T-cell (primary cell): ENCODE results near the gene PRICKLE2. TPM values are rescaled to one million over a fixed set of nuclear protein-coding genes. Genes with fewer than 3 reads are reported as not detected.

Source experiments
- ATAC-seq, 4 experiments: fragments of 200-7000 bp in 3 of 4; fragments of 150-1000 bp in 1 of 4; cut with Tn5 transposase; replicated peaks in 1 of 4; 1 replicate in 3 of 4; 2 replicates in 1 of 4; pipeline ENCODE4 v1.10.0; 2021; ENCODE audit warnings: moderate library complexity in 3 of 4, mild to moderate bottlenecking in 2 of 4, moderate number of reproducible peaks in 1 of 4
- CTCF ChIA-PET, 2 donors: fragments of 300-600 bp; sonication (Branson Sonifier 250); formaldehyde crosslinking; loops; one replicate each; lab custom pipeline; 2022; ENCODE audit warnings: antibody characterized with exemption in 2 of 2; lab: Charles Lee
- POLR2A ChIA-PET, 2 donors: fragments of 300-600 bp; sonication (Branson Sonifier 250); formaldehyde crosslinking; loops; one replicate each; lab custom pipeline; 2022; ENCODE audit warnings: antibody characterized with exemption in 2 of 2; lab: Charles Lee
- DNase-seq, 35 experiments: peaks; one replicate each; pipeline versions ENCODE4 v3.0.0 to v3.0.0-alpha.2; 2013 to 2023
- H3K27ac ChIP-seq: one replicate; pipeline ENCODE4 v1.5.1; 2013; ENCODE audit warnings: low read length
- H3K27me3 ChIP-seq, 2 experiments: replicated peaks in 1 of 2; 1 replicate in 1 of 2; 2 replicates in 1 of 2; pipeline versions ENCODE4 v1.6.1 to v1.7.0; 2013; ENCODE audit warnings: low read length in 1 of 2, mixed read lengths in 1 of 2; ENCODE audit not compliant: control insufficient read depth in 2 of 2, insufficient read depth in 2 of 2; ENCODE audit errors: extremely low read depth in 1 of 2
- H3K36me3 ChIP-seq, 2 donors: 1 replicate in 1 of 2; 2 replicates in 1 of 2; pipeline versions ENCODE4 v1.6.1 to v1.7.0; 2013; ENCODE audit warnings: low read length in 1 of 2; ENCODE audit not compliant: control insufficient read depth in 2 of 2, insufficient read depth in 1 of 2; ENCODE audit errors: extremely low read depth in 1 of 2
- H3K4me1 ChIP-seq, 2 experiments: 1 replicate in 1 of 2; 2 replicates in 1 of 2; pipeline versions ENCODE4 v1.6.1 to v1.7.0; 2013; ENCODE audit warnings: low read length in 2 of 2, mixed read lengths in 1 of 2; ENCODE audit not compliant: insufficient read depth in 2 of 2, control insufficient read depth in 1 of 2; ENCODE audit errors: extremely low read depth in 1 of 2
- H3K4me3 ChIP-seq, 2 donors: 1 replicate in 1 of 2; 2 replicates in 1 of 2; pipeline versions ENCODE4 v1.5.1 to v1.7.0; 2013; ENCODE audit warnings: mild to moderate bottlenecking in 2 of 2, low read length in 1 of 2, moderate library complexity in 1 of 2; ENCODE audit not compliant: control insufficient read depth in 1 of 2; ENCODE audit errors: extremely low read depth in 1 of 2
- H3K9me3 ChIP-seq: 2 replicates; pipeline ENCODE4 v1.7.0; 2013
- H3K27ac Mint-ChIP-seq, 2 donors: one replicate each; pipeline ENCODE4 v1.8.0; 2020 to 2021; ENCODE audit warnings: mild to moderate bottlenecking in 2 of 2, mixed read lengths in 2 of 2
- H3K27me3 Mint-ChIP-seq, 2 donors: one replicate each; pipeline ENCODE4 v1.8.0; 2021 to 2022; ENCODE audit warnings: mixed read lengths in 2 of 2
- H3K36me3 Mint-ChIP-seq: one replicate; pipeline ENCODE4 v1.8.0; 2021; ENCODE audit warnings: mixed read lengths
- H3K4me1 Mint-ChIP-seq, 3 donors: one replicate each; pipeline ENCODE4 v1.8.0; 2020 to 2022; ENCODE audit warnings: mixed read lengths in 3 of 3, mild to moderate bottlenecking in 1 of 3
- H3K4me3 Mint-ChIP-seq, 3 donors: one replicate each; pipeline ENCODE4 v1.8.0; 2020 to 2022; ENCODE audit warnings: mild to moderate bottlenecking in 3 of 3, mixed read lengths in 3 of 3, moderate library complexity in 3 of 3
- H3K9me3 Mint-ChIP-seq, 3 donors: one replicate each; pipeline ENCODE4 v1.8.0; 2020 to 2022; ENCODE audit warnings: mixed read lengths in 3 of 3
- WGBS: methylation state at CpG from one replicate; pipeline ENCODE4 v1.1.5; 2013; ENCODE audit warnings: missing lambda C conversion rate; ENCODE audit not compliant: insufficient coverage; 5-methylcytosine and 5-hydroxymethylcytosine counted together
- total RNA-seq, 35 experiments: library from RNA in 6 of 35; stranded (reverse) in 6 of 35; fragments of 120-200 nt in 1 of 35; gene quantifications; one replicate each; pipeline versions ENCODE4 v1.2.1 to v1.2.4 and lab custom pipeline; 2013 to 2026

Gene PRICKLE2
- total RNA-seq, 5 donors from 2014 or later (not counting 1 experiment from before 2014, with no cell fraction given), result 0.06 to 0.13 (median 0.09) TPM; not detected in 2

DNA sequence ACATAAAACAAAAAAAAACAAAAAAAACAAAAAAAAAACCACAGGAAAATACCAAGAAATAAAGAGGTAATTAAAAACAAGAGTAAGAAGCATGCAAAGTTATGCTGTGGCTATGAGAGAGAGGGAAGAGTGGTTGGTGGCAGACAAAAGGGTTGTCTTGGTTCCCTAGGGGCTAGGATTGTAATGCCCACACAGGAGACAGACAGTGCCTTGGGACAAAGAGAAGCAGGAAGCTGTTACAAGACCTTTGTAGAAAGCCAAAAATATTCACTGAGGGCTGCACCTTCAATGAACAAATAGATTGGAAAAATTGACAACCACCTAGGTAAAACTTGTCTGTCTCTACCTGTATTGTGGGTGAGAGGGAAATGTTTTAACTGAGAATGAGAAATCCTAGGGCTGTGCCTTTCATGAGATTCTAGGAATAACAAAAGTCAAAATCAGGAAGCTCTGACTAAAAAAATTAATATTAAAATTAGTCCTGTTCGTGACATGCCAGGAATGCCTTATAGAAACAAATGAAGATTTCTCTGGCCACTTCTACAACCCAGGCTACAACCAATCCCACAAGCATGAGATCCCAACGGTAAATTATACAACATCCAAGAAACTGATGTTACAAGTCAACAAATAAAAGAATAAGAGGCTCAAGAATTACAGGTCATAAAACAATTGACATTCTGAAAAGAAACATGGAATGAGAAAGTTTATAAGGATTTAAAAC lies 45.0 kb upstream of the PRICKLE2 start:
- Histone ChIP-seq H3K4me3 (no peak overlapping the region), H3K27ac (no peak overlapping the region), H3K9me3 (no peaks in the 10 kb centered on the region), H3K4me1 (no peaks in the 10 kb centered on the region), H3K36me3 (no peaks in the 10 kb centered on the region), H3K27me3 (peaks cover 5 to 12% of the 10 kb centered on the region in 2 experiments)
- CTCF ChIA-PET, result no interaction called here
- H3K9me3 Mint-ChIP-seq, result peaks cover 0 to 3% (median 0%) of the 10 kb centered on the region in 3 donors
- H3K4me3 Mint-ChIP-seq, result no peak overlapping the region
- no peaks in the 10 kb centered on the region for H3K4me1 Mint-ChIP-seq
- POLR2A ChIA-PET, result no interaction called here
- ATAC-seq (no peak), DNase-seq (no peak)
- no peak overlapping the region for H3K27ac Mint-ChIP-seq
- WGBS, result no CpG with 5 or more reads among the region's 2 CpGs
- H3K36me3 Mint-ChIP-seq, result no peaks in the 10 kb centered on the region
- peaks cover 19 to 23% of the 10 kb centered on the region in 2 donors for H3K27me3 Mint-ChIP-seq

- WGBS, result no CpG with 5 or more reads among the region's 4 CpGs
- H3K4me1 ChIP-seq, result no peaks in the 10 kb centered on the region
- ATAC-seq, result no peak
- Mint-ChIP-seq H3K4me3 (no peak overlapping the region), H3K4me1 (no peaks in the 10 kb centered on the region), H3K36me3 (no peaks in the 10 kb centered on the region), H3K27ac (no peak overlapping the region), H3K27me3 (peaks cover 22 to 25% of the 10 kb centered on the region in 2 donors), H3K9me3 (peaks cover 0 to 3% (median 0%) of the 10 kb centered on the region in 3 donors)
- ChIA-PET CTCF (no interaction called here), POLR2A (no interaction called here)
- H3K9me3 ChIP-seq, result no peaks in the 10 kb centered on the region
- no peaks in the 10 kb centered on the region for H3K36me3 ChIP-seq
- H3K27ac ChIP-seq, result no peak overlapping the region
- no peak for DNase-seq
- peaks cover 5 to 12% of the 10 kb centered on the region in 2 experiments for H3K27me3 ChIP-seq
- H3K4me3 ChIP-seq, result no peak overlapping the region
Measured at GRCh38 chr3:64268926-64269325, 43.7 kb upstream of the PRICKLE2 start.

- Mint-ChIP-seq H3K27me3 (peaks cover 22 to 25% of the 10 kb centered on the region in 2 donors), H3K27ac (no peak overlapping the region), H3K36me3 (no peaks in the 10 kb centered on the region), H3K4me1 (no peaks in the 10 kb centered on the region), H3K4me3 (no peak overlapping the region), H3K9me3 (peaks cover 0 to 3% (median 0%) of the 10 kb centered on the region in 3 donors)
- POLR2A ChIA-PET, result no interaction called here
- no peaks in the 10 kb centered on the region for H3K4me1 ChIP-seq
- peaks cover 5 to 12% of the 10 kb centered on the region in 2 experiments for H3K27me3 ChIP-seq
- ATAC-seq (no peak), DNase-seq (no peak)
- H3K36me3 ChIP-seq, result no peaks in the 10 kb centered on the region
- CTCF ChIA-PET, result no interaction called here
- H3K9me3 ChIP-seq, result no peaks in the 10 kb centered on the region
- no peak overlapping the region for H3K27ac ChIP-seq
- 26% methylated on average over 28 of the region's 33 CpGs for WGBS
- H3K4me3 ChIP-seq, result no peak overlapping the region
Measured at GRCh38 chr3:64267721-64268604, 42.7 kb upstream of the PRICKLE2 start.

GRCh38 chr3:64266983-64267382 lies 41.7 kb upstream of the PRICKLE2 start:
- Mint-ChIP-seq H3K9me3 (peaks cover 0 to 5% (median 3%) of the 10 kb centered on the region in 3 donors), H3K36me3 (no peaks in the 10 kb centered on the region), H3K27ac (no peak overlapping the region), H3K4me3 (no peak overlapping the region), H3K4me1 (no peaks in the 10 kb centered on the region), H3K27me3 (peaks cover 28 to 29% of the 10 kb centered on the region in 2 donors)
- no peaks in the 10 kb centered on the region for H3K36me3 ChIP-seq
- WGBS, result no CpG with 5 or more reads among the region's 2 CpGs
- POLR2A ChIA-PET, result no interaction called here
- ATAC-seq, result no peak
- CTCF ChIA-PET, result no interaction called here
- no peak overlapping the region for H3K27ac ChIP-seq
- peaks cover 5 to 12% of the 10 kb centered on the region in 2 experiments for H3K27me3 ChIP-seq
- H3K9me3 ChIP-seq, result no peaks in the 10 kb centered on the region
- H3K4me1 ChIP-seq, result no peaks in the 10 kb centered on the region
- no peak for DNase-seq
- no peak overlapping the region for H3K4me3 ChIP-seq

DNA sequence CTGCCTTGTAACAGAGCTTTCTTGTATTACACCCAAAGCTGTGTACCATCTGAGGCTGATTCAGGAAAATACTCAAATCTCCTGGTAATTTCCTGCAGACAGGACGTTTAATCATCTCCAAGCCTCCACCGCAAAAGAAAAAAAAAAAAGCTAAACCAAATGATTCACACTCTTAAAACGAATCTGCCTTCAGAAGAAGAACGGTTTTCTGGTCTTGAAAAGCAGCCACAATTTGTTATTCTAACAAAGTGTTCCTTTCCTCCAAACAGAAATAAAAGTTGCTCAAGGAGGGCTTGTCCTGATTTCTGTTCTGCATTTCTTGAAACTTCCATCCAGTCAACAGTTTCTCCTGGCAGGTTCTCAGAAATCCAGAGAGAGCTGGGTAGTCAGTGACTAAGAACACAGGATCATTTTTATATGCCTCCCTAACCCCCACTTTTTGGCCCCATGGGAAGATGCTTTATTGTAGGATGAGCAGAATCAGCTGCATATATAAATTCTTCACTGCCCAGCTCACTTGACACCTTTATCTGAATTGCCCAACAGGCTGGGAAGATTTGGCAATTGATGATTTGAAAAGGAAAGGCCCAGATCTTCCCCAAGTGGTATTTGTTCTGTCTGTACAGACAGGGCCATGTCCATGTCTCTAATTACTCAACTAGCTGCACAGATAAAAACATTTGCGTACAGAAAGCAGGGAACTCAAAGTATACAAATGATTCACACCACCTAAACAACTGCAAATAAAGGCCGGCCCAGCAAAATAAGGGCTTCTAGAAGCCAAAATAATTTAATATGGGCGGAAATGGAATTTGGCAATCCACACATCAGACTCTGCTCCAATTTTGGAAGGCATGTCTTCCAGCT lies 41.0 kb upstream of the PRICKLE2 start:
- POLR2A ChIA-PET, result no interaction called here
- Histone ChIP-seq H3K4me1 (no peaks in the 10 kb centered on the region), H3K36me3 (no peaks in the 10 kb centered on the region), H3K27me3 (peaks cover 5 to 12% of the 10 kb centered on the region in 2 experiments), H3K9me3 (no peaks in the 10 kb centered on the region), H3K27ac (no peak overlapping the region), H3K4me3 (no peak overlapping the region)
- Mint-ChIP-seq H3K36me3 (no peaks in the 10 kb centered on the region), H3K27me3 (peaks cover 28 to 29% of the 10 kb centered on the region in 2 donors), H3K27ac (no peak overlapping the region), H3K4me3 (no peak overlapping the region), H3K9me3 (peaks cover 0 to 5% (median 3%) of the 10 kb centered on the region in 3 donors), H3K4me1 (no peaks in the 10 kb centered on the region)
- DNase-seq (no peak), ATAC-seq (no peak)
- CTCF ChIA-PET, result no interaction called here
- 0% methylated on average over 1 of the region's 7 CpGs for WGBS

- Mint-ChIP-seq H3K27ac (no peak overlapping the region), H3K36me3 (no peaks in the 10 kb centered on the region), H3K4me1 (no peaks in the 10 kb centered on the region), H3K27me3 (peaks cover 28 to 29% of the 10 kb centered on the region in 2 donors), H3K9me3 (peaks cover 0 to 5% (median under 1%) of the 10 kb centered on the region in 3 donors), H3K4me3 (no peak overlapping the region)
- Histone ChIP-seq H3K36me3 (no peaks in the 10 kb centered on the region), H3K27ac (no peak overlapping the region), H3K4me1 (no peaks in the 10 kb centered on the region), H3K27me3 (peaks cover 5 to 12% of the 10 kb centered on the region in 2 experiments), H3K9me3 (no peaks in the 10 kb centered on the region), H3K4me3 (no peak overlapping the region)
- 67% methylated on average over 1 of the region's 3 CpGs for WGBS
- POLR2A ChIA-PET, result no interaction called here
- no peak for DNase-seq
- ATAC-seq, result no peak
- CTCF ChIA-PET, result no interaction called here
Measured at GRCh38 chr3:64265646-64266045, 40.4 kb upstream of the PRICKLE2 start.
